Suppressor macrophage treated with lipopolysaccharide for 1 hour (primary cell): ENCODE measurements around the gene GATA2.

Source experiments
- DNase-seq, 3 donors: peaks; one replicate each; pipeline ENCODE4 v3.0.0-alpha.2; 2020 to 2022

GATA2 gene

DNA sequence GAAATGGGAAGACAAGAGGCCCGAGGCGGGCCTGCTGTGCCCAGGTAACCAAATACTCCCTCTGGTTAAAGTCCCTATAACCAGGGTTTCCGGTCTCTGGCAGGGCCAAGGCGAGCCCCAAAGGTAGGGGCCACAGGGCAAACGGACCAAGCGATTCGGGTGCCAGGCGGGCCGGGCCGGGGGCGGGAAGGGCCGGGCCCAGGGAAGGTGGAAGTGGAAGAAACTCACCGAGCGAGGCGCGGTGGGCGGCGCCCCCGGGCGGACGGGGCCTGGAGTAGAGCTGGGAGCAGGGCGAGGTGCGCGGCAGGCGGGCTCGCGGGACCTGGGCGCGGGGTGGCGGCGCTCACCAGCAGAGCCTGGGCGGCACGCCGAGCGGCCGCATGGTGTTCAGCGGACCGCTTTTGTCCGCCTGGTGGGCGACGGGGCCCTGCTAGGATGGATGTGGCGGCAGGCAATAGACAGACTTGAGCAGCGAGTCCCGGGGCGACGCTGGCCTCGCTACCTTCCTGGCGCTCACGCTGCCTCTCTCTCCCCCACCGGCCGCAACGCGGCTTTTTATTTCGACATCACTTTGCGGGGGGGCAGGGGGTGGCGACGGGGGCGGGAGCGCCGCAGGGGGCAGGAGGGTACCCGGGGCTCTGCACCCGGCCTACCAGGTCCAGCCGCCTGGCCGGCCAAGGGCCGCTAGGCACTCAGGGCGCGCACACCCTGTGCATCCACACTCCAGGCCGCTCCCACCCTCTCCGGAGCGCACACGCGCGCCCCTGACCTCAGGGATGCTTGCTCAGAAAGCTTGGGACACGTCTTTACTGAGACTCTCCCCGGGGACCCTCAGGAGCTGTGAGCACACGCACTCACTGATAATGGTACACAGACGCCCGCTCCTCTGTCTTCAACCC is at the start of gene GATA2:
Gene GATA2 (minus strand): TSS at position 531 of the 899 bp plus-strand sequence. CDS start 6,170 bp downstream, outside the sequence.
- DNase-seq: peak in 1 of 3 donors; percentile 53

DNA sequence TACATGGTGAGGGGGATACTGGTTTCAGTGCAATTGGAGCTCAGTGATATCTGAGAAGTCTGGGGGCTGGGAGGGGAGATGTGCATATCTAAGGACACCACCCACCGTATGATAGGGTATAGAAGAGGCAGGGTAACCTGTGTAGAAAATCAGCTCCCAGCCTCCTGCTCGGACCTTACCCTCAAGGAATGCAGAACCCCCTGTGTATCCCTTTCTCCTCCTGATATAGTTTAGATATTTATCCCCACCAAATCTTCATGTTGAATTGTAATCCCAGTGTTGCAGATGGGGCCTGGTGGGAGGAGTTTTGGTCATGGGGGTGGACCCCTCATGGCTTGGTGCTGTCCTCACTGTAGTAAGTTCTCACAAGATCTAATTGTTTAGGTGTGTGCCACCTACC is 48.2 kb upstream of the GATA2 start:
- DNase-seq: no peak

DNA sequence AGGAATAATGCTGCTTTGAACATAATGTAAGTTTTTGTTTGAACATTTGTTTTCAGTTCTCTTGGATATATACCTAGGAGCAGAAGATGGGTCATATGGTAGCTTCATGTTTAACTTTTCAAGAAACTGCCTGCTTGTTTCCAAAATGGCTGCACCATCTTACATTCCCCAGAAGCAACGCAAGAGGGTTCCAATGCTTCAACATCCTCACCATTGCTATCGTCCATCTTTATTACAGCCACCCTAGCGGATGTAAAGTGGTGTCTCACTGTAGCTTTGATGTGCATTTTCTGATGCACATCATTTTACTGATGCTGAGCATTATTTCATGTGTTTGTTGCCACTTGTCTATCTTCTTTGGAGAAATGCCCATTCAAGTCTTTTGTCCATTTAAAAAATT is 46.4 kb upstream of the GATA2 start:
- no peak for DNase-seq

DNA sequence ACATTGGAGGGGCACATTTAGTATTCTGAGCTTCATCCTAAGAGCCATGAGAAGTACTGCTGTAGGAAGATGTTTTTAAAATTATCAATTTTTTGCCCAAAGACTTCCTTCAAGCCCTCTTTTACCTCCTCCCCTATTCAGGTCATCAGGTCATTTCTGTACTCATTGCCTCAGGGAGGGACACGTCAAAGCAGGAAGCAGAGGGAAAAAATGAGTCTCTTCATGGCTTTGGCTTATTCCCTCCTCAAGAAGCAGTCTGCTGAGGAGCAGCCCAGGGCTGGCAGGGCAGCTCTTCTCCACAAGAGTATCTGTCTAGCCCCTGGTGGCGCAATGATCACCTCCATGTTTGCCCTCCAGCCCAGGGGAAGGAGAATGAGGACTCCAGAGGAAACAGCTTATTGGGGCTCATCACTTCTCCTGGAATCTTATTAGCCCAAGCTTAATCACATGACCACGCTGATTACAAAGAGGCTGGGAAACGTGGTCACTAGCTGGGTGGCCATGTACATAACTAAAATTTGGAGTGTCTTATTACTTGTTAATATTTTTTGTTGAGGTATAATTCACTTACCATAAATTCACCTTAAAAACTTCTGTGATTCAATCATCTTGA is 44.2 kb upstream of the GATA2 start:
- DNase-seq: no peak

DNA sequence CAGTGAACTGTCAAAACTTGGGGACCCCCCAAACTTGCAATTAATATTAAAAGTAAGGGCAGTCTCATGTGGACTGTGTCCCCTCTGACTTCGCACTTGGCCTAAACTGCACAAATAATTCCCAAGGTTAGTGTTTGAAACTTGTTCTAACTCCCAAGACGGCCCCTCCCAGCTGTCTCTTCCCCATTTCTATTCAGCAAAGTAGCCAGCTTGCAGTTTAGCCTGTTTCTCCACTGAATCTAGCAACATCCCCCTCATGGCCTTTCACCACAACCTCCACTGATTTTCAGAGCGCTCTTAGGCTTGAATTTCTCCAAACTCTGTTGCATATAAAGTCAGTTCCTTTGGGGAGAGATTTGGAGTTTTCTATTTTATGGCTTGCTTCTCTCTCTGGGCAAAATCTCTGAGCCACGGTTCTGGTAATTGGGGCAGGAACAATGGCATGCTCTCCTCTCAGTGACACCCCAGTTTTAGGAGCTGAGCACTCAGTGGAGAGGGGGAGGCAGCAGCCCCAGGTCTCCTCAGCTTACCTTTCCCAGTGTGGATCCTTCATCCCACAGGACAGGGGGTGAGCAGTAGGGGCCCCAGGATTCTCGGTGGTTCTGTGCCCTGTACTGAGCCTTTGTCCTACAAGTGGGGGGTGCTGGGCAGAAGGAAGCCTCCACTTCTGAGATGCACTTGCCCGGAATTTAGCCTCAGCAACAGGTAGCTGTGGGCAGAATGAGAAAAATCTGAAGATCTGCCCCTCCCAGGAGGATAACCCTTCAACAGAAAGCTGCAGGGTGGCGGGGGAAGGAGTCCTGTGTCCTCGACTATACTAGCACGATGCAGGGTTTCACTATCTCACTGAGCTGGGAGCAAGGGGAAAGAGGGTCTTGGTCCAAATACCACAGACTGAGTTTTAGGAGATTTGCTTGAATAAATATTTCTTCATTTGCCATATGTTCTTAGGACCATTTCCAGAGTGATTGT is 39.3 kb upstream of the GATA2 start:
- DNase-seq: peak; percentile 49 to 57 (median 56)

DNA sequence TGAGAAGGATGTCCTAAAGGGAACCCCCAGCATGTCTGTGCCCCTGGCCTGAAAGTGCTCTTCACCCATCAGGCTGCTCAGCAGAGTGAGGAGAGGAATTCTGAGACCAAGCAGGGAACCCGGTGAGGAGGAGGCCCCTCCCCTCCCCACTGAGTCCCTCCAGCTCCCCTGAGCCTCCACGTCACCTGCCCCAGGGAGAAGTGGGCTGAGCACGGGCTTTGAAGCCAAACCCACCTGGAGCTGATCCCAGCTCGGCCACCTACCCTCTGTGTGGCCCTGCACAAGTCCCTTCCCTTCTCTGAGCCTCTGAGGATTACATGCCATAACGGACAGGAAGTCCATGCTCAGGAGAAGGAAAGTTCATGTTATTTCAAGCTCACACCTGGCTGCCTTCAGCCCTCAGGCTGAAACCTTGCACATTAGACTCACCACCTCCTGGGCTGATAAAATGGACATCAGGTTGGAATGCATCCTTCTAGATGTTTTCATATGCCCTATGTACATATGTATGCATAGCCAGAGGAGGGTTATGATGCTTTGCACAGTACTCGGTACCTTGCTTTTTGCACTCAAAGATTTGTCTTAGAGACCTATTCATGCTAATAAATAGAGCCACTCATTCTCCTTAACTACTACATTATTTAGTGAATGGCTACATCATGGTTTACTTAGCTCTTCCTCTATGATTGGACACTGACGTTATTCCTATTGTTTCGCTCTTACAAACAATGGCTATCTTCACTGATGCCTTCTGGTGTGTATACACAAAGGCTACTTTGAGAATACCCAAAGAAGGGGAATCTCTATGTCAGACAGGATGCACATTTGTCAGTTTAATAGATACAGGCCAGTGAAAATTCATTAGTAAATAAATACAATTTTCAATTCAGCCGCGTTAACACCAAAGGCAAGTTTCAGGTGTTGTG is 31.6 kb upstream of the GATA2 start:
- no peak for DNase-seq

DNA sequence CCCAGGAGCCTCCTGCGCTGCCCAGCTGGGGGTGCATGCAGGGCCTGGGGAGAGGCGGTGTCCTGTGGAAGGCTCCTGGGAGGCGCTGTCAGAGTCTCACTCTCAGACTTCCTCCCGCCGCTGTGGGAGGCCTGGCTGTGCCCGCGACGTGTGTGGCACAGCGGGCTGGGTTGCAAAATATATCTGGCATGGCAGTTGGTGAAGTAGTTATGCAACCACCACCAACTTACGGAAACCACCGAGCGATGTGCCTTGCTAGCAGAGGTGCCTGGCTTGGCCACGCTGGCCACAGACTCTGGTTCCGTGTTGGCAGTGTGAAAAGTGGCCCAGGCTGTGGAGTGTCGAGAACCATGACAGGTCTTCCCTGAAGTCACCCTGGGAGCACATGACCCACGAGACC is 30.6 kb upstream of the GATA2 start:
- DNase-seq: peak; percentile 47 to 59 (median 56)

DNA sequence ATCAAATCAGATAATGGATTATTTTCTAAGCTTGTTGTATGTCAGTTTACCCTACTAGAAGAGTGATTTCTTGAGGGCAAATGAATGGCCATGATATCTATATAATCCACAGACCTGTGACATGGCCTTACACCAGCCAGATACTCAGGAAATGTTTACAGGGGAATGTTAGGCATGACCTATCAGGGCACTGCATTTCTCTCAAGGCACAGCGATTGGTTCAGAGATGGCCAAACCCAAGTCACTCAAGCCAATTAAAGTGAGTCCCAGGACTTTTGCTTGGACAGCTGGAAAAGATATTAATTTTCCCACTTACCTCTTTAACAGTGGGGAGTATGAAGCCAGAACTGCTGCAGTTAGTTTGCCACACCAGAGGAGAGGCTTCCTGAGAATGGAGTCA is 28.7 kb upstream of the GATA2 start:
- no peak for DNase-seq

DNA sequence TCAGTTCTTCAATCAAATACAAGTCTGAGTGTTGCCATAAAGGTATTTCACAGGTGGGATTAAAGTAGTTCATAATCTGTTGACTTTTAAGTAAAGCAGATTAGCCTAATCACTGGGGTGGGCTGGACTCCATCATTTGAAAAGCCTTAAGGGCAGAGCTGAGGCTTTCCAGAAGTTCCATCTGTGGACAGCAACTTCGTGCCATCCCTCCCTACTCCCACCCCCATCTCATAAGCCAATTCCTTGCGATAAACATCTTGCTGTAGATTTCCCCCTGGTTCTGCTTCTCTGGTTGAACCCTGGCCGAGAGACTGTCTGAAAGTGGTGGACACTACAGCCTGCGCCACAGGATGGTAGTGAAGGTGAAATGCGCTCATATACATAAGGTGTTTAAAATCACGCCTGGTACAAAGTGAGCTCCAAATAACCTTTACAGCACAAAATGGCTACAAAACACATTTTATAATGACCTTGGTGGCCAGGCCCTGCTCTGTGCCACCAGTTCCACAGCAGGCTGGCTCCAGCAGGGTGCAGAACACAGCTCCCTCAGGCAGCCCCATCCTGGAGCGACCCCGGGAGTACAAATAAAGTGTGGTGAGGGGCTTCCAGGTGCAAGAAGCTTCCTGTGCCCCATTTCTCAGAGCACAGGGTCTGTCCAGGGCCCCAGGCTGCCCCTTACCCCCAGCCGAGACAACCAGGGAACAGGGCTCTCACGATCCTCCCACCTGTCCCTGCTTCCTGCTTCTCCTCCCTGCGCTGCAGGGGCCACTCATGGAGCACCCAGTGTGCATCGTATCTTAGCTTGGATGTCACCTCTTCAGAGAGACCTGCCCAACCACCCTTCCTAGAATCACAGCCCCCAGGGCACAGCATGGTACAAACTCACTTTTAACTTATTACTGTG is 25.8 kb upstream of the GATA2 start:
- DNase-seq: no peak

DNA sequence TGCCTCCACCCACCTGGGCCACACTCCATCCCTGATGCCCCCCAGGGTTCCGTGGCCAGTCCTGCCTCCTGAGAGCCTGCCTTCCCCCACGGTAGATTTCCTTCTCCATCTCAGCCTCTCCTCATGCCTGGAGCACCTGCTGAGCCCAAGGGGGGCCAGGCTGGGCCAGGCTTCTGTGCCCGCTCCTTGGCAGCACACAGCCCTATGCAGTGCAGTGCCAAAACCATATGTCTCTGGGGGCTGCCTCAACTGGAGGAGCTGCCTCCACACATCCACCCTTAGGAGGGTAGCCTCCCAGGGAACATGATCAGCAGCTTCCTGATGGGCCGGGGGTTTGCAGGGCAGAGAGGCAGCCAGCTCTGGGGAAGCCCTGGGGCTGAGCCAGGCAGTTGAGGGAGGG is 24.6 kb upstream of the GATA2 start:
- DNase-seq: no peak

DNA sequence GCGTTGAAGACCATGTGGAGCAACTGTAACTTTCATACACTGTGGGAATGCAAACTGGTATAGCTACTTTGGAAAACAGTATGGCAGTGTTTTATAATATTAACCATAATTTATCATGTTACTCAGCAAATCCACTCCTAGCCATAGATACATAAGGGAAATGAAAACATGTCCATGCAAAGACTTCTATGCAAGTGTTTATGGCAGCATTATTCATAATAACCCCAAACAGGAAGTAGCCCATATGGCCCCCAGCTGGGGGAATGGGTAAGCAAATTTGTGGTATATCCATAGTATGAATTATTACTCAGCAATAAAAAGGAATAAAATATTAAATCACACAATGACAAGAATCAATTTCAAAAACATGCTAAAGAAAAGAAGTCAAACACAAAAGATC is 23.0 kb upstream of the GATA2 start:
- DNase-seq: peak; percentile 13 to 42 (median 40)

DNA sequence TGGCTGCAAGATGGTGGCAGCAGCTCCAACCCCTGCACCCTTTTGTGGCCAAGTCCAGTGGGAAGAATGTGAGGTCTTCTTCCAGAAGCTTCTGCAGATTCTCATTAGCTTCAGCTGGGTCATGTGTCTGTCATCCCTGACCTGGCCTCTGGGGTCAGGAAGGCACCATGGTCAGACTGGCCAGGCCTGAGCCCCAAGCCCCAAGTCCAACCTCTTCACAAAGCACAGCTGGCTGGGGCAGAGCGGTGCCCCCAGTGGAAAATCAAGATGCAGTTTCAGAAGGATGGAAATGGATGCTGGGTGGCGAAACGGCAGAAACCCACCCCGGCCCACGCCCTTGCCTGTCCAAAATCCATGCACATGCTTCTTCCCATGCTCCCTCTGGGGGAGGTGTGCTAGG is 15.9 kb upstream of the GATA2 start:
- no peak for DNase-seq

DNA sequence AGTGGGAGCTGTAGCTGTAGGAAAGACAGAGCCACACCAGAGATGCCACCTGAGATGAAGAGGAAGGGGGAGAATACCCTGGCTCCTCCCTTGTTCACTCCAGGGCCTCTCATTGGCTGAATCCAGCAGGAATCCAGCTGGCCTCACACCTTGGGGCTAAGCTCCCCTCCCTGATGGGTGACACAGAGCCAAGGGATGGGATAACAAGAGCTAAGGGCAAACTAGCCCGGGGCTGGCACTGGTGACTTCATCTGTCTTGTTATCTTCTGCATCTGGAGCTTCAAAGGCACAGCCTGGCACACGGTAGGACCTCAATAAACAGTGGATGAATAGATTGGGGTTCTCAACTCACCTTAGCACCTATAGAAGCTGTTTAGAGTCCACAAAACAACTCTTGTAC is 13.8 kb upstream of the GATA2 start:
- no peak for DNase-seq

DNA sequence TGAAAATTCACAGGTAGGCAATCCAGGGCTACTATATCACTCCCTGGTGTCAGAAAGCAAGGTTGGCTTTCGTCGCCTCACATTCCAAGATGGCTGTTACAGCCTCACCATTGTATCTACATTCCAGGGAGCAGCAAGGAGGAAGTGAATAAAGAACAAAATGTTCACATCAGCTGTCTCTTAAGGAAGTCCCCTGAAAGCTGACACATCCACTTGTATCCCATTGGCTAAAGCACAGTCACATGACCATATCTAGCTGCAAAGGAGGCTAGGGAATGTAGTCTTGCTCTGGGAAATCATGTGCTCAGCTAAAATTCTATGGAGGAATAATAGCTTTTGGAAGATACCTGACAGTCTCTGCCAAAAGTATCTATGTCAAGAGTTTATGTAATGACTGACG is 12.8 kb upstream of the GATA2 start:
- DNase-seq: peak; percentile 31 to 61 (median 59)

DNA sequence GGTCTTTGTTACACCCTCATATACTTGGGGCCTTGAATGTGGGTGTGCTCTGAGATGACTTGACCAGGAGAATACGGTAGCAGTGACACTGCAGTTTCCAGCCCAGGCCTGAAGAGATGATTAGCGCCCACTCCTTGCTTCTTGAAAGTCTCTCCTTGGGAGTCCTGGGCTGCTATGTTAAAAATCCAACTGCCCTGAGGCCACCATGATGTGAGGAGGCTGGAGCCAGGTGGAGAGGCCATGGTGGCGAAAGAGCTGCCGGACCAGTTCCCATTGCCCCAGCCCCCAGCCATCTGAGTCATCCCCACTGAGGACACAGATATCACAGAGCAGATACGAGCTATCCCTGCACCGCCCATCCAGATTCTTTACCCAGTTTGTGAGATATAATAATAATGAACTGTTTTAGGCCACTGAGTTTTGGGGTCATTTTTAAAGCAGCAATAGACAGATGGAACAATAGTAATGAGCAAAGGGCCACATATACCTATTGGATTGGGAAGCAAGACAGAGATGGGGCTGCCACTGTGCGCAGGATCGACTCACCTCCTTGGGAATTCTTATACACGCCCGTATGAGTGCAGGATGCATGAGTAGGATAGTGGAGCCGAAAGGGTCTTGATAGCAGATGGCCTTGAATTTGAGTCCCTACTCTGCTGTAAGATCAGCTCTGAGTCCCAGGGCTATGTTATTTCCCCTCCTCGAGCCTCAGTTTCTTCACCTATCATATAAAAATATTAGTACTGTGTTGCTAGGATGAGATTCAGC is 12.1 kb upstream of the GATA2 start:
- DNase-seq: no peak

DNA sequence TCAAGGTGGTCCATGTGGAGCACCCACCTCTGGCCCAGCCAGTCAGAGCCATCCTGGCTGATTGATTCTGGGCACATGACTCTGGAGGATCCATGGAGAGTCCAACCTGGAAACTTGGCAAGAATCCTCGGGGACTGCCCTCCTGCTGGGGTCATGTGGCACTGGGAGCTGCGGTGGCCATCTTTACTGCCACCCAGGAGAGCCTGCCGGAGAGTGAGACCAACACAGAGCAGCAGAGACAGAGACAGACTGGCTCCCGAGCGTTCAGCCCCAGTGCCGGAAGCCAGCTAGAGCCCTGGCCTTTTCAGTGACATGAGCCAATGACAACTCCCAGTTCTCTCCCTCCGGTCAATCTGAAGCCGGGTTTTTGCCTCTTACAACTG is 11.5 kb upstream of the GATA2 start:
- DNase-seq: no peak

DNA sequence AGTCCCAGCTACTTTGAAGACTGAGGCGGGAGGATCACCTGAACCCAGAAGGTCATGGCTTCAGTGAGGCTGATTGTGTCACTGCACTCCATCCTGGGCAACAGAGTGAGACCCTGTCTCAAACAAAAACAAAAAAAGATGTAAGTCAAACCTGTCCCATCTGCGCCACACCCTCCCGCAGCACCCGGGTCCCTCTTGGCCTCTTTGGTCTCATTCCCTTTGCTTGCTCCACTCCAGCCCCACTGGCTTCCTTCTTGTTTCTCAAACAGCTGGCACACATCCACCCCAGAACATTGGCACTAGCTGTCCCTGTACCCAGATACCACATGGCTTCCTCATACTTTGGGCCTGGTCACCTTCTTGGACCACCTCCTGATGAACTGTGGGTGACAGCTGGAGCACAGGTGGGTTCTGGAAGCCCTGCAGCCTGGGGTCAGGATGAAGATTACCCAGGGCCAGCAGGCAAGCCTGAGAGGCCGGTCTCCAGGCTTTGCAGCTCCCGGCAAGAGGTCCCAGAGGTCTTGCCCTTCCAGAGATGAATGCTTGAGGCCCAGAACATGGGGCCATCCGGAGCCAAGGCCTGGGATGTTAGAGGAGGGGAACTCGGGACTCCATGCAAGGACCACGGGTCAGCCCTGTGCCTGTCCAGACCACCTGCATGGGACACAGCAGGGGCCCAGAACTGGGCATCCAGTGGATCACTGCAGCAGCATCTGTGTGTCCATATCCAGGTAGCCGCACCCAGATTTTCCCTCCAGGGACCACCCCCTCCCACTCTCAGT is 10.9 kb upstream of the GATA2 start:
- no peak for DNase-seq

DNA sequence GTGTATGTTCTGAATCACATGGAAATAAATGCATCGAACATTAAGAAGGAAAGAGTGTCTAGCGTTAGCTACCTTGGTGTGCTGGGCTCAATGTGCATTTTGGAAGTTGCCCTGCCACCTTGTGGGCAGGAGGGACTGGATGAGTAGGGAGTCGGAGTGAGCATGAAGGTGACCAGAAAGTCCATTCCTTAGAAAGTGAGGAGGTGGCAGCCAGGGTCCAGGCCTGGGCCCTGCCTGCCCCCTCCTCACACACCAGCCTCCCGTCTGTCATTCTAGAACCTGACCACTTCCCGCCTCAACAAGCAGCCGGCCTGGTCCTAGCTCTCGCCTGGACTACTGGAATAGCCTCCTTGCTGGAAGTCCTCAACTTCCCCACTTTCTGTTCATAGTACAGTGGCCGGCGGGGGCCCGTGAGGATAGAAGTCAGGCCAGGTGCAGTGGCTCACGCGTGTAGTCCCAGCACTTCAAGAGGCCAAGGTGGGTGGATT is 10.2 kb upstream of the GATA2 start:
- DNase-seq: no peak

DNA sequence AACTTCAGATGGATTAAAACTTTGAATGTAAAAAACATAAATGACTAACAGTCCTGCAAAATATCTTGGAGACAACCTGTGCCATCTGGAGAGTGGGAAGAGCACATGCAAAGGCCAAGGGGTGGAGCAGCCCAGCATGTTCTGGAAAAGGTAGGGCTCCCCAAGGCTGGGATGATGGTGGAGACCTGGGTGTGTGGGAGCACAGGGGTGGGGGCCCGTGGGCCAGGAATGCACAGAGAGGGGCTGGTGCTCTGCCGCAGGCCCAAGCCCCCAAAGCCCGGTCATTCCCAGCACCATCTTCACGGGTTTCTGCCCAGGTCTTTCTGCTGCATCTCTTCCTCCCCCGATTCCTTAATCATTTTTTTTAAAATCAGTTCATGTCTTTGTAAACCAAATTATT is 9.7 kb upstream of the GATA2 start:
- no peak for DNase-seq
